HepG2 (cell line): Measurements from ENCODE around the gene CDK15. TPM values are rescaled to one million over a fixed set of nuclear protein-coding genes. Genes with fewer than 3 reads are reported as not detected.
A peak's percentile ranks its signal among the peaks of the same experiment; 100 is the strongest.

Experiments
- ATAC-seq: fragments of 200-7000 bp; cut with Tn5 transposase; 3 replicates; pipeline ENCODE4 v1.9.1; 2020; ENCODE audit warnings: mild to moderate bottlenecking, moderate library complexity
- BruUV-seq: library from RNA; stranded (reverse); fragments of 400-500 nt; replicated peaks from 2 replicates; lab custom pipeline; 2021; lab: Mats Ljungman, UMichigan
- CTCF ChIA-PET: fragments of 300-600 bp; formaldehyde crosslinking; extraction: SDS; loops from one replicate; lab custom pipeline; 2021; ENCODE audit warnings: low total read pairs, inconsistent platforms, low intra/inter-chr PET ratio; lab: Yijun Ruan, JAX
- POLR2A ChIA-PET: fragments of 350-600 bp; sonication (Branson Sonifier 250); formaldehyde crosslinking; loops from one replicate; lab custom pipeline; 2020; ENCODE audit warnings: antibody characterized with exemption, inconsistent platforms; lab: Yijun Ruan, JAX
- DNase-seq: peaks from one replicate; pipeline ENCODE4 v3.0.0-alpha.2; 2015; ENCODE audit warnings: low spot score
- FAIRE-seq: peaks from 3 replicates; lab custom pipeline; 2011; peaks lifted over from hg19 to GRCh38; lab: Jason Lieb, UNC
- H2AFZ ChIP-seq: one replicate; pipeline ENCODE4 v1.6.1; 2011; ENCODE audit warnings: low read length, inconsistent platforms
- H3K27ac ChIP-seq: fragments of 300-600 bp; 3 replicates; pipeline ENCODE4 v1.8.0; 2011; ENCODE audit warnings: mixed run types, mild to moderate bottlenecking, mixed read lengths, low read length, inconsistent platforms; ENCODE audit not compliant: insufficient read depth; ENCODE audit errors: extremely low read length
- H3K27me3 ChIP-seq, 2 experiments: fragments of 200-600 bp in 1 of 2; 2 replicates in 1 of 2; 3 replicates in 1 of 2; pipeline versions ENCODE4 v1.6.0 to v1.8.0; 2011; ENCODE audit warnings: low read length in 2 of 2, mild to moderate bottlenecking in 2 of 2, moderate library complexity in 2 of 2, inconsistent platforms in 1 of 2; ENCODE audit not compliant: insufficient read depth in 2 of 2, control insufficient read depth in 1 of 2
- H3K36me3 ChIP-seq, 2 experiments: fragments of 200-600 bp in 1 of 2; replicated peaks in 1 of 2; 2 replicates in 1 of 2; 3 replicates in 1 of 2; pipeline versions ENCODE4 v1.5.1 to v1.8.0; 2011; ENCODE audit warnings: low read length in 2 of 2, inconsistent platforms in 1 of 2; ENCODE audit not compliant: insufficient read depth in 2 of 2, control insufficient read depth in 1 of 2
- H3K4me1 ChIP-seq: 2 replicates; pipeline ENCODE4 v1.5.1; 2012; ENCODE audit warnings: low read length, inconsistent platforms; ENCODE audit not compliant: insufficient read depth
- H3K4me2 ChIP-seq: 2 replicates; pipeline ENCODE4 v1.6.0; 2011; ENCODE audit warnings: low read depth, low read length, inconsistent platforms
- H3K4me3 ChIP-seq, 3 experiments: fragments of 200-600 bp in 1 of 3; sonication (generic), shearing (Covaris generic) in 1 of 3; replicated peaks in 1 of 3; 2 replicates each; pipeline ENCODE4 v1.5.1; 2011 to 2016; ENCODE audit warnings: low read length in 3 of 3, inconsistent platforms in 2 of 3, low read depth in 2 of 3, mild to moderate bottlenecking in 2 of 3, control low read depth in 1 of 3, mixed read lengths in 1 of 3; ENCODE audit not compliant: insufficient read depth in 1 of 3
- H3K79me2 ChIP-seq: one replicate; pipeline ENCODE4 v1.6.1; 2011; ENCODE audit warnings: low read length, inconsistent platforms; ENCODE audit not compliant: insufficient read depth
- H3K9ac ChIP-seq: 2 replicates; pipeline ENCODE4 v1.6.0; 2011; ENCODE audit warnings: mild to moderate bottlenecking, low read depth, low read length, inconsistent platforms; ENCODE audit not compliant: insufficient read depth
- H3K9me3 ChIP-seq: 2 replicates; pipeline ENCODE4 v1.5.1; 2012; ENCODE audit warnings: mild to moderate bottlenecking, low read length
- H4K20me1 ChIP-seq: 2 replicates; pipeline ENCODE4 v1.6.0; 2011; ENCODE audit warnings: inconsistent platforms, mild to moderate bottlenecking, low read length, moderate library complexity; ENCODE audit not compliant: insufficient read depth
- GTF3A ChIP-seq: sonication (generic); formaldehyde crosslinking; conservative IDR thresholded peaks from 2 replicates; pipeline ENCODE4 v1.4.0; 2020; ENCODE audit warnings: mild to moderate bottlenecking, missing genetic modification reagents
- MTA3 ChIP-seq: sonication (generic); formaldehyde crosslinking; IDR thresholded peaks from 2 replicates; pipeline ENCODE4 v1.4.0; 2020; ENCODE audit warnings: missing genetic modification reagents
- MTF1 ChIP-seq: sonication (generic); formaldehyde crosslinking; IDR thresholded peaks from 2 replicates; pipeline ENCODE4 v1.5.0; 2020; ENCODE audit warnings: missing genetic modification reagents
- POLR2AphosphoS5 ChIP-seq: IDR thresholded peaks from 2 replicates; pipeline ENCODE4 v1.6.1; 2012; ENCODE audit warnings: low read depth, low read length
- SIX1 ChIP-seq: sonication (generic); formaldehyde crosslinking; IDR thresholded peaks from 2 replicates; pipeline ENCODE4 v1.4.0; 2020; ENCODE audit warnings: missing genetic modification reagents, borderline replicate concordance
- WIZ ChIP-seq: sonication (generic); formaldehyde crosslinking; IDR thresholded peaks from 2 replicates; pipeline ENCODE4 v1.5.1; 2020; ENCODE audit warnings: mild to moderate bottlenecking, missing genetic modification reagents
- ZNF12 ChIP-seq: sonication (generic); formaldehyde crosslinking; IDR thresholded peaks from 2 replicates; pipeline ENCODE4 v1.5.0; 2020; ENCODE audit warnings: missing genetic modification reagents
- ZNF615 ChIP-seq: sonication (generic); formaldehyde crosslinking; IDR thresholded peaks from 2 replicates; pipeline ENCODE4 v1.5.0; 2020; ENCODE audit warnings: mild to moderate bottlenecking, missing genetic modification reagents, borderline replicate concordance
- ZSCAN30 ChIP-seq: sonication (generic); formaldehyde crosslinking; IDR thresholded peaks from 2 replicates; pipeline ENCODE4 v1.5.0; 2020; ENCODE audit warnings: mild to moderate bottlenecking, missing genetic modification reagents
- WGBS: methylation state at CpG from one replicate; pipeline ENCODE4 v1.1.6; 2017; ENCODE audit warnings: low lambda C conversion rate; 5-methylcytosine and 5-hydroxymethylcytosine counted together
- in situ Hi-C: cut with HindIII; loops from 2 replicates; pipeline ENCODE4 v1.10.0; 2017; ENCODE audit warnings: low pct_unique_long_range_greater_than_20kb; ENCODE audit not compliant: extremely low pct_ligation_motif_present
- intact Hi-C: fragments of 100-400 bp; cut with micrococcal nuclease; formaldehyde crosslinking; loops from one replicate; pipeline ENCODE4 v1.10.0; 2022; ENCODE audit not compliant: unreplicated experiment
- polyA plus RNA-seq, 8 experiments: library from polyadenylated mRNA; depleted of rRNA in 3 of 8; stranded (reverse) in 7 of 8; unstranded in 1 of 8; fragments of >200 nt; fragmentation: Illumina TruSeq in 4 of 8; extraction: Trizol in 4 of 8; gene quantifications; 2 replicates each; pipeline versions ENCODE4 v1.2.1 to v1.2.3, GENCODE V29; 2011 to 2016; ENCODE audit warnings: low read depth in 4 of 8, missing spikeins in 1 of 8, mixed read lengths in 1 of 8; ENCODE audit not compliant: insufficient read depth in 1 of 8
- total RNA-seq, 5 experiments: library from RNA; depleted of rRNA; stranded (reverse); fragments of >200 nt; fragmentation: Illumina TruSeq; extraction: Trizol; gene quantifications; 2 replicates each; pipeline ENCODE4 v1.2.3, GENCODE V29; 2016; ENCODE audit warnings: low read depth in 1 of 5
- TF ChIP-seq, protein P1 (sequence below): sonication (generic); formaldehyde crosslinking; IDR thresholded peaks from 2 replicates; pipeline ENCODE4; 2020; ENCODE audit warnings: missing genetic modification reagents, mild to moderate bottlenecking, borderline replicate concordance

CDK15 gene
- total and polyA plus RNA-seq, 2 of the 13 experiments (the other 11 are each of a cell fraction or from before 2014, with no cell fraction given), result not detected

DNA sequence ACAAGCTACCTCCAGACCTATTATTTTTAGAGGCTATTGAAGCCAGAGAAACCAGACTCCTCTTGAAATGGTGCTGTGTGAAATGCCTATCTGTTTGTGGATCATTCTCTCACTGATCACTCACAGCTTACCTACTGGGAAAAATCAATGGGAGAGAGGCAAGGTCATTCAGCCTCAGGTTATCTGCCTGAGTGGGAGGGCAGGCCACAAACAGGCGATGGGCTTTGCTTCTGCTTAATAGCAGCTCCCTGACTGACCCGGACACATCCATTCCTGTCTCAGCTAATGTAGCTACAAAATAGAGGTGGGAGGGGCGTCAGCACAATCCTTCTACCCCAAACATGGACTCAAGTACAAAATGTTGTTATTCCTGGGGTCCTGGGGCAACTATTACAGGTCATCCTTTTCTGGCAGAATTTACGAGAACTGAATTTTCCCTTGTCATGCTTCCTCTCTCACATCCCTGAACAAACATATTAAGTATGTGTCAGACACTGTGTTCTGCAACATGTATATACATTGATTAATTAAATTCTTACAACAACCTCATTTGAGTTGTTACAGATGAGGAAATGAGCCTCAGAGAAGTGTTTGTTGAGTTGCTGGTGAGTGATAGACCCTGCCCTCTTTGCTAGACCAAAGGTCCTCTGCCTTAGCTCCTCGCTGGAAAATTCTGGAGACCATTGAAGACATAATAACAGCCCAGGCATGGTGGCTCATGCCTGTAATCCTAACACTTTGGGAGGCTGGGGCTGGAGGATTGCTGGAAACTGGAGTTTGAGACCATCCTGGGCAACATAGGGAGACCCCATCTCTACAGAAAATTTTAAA is 60.5 kb downstream of the CDK15 start (continued):
- no peak for TF ChIP-seq GTF3A
- TF ChIP-seq, protein P1, sequence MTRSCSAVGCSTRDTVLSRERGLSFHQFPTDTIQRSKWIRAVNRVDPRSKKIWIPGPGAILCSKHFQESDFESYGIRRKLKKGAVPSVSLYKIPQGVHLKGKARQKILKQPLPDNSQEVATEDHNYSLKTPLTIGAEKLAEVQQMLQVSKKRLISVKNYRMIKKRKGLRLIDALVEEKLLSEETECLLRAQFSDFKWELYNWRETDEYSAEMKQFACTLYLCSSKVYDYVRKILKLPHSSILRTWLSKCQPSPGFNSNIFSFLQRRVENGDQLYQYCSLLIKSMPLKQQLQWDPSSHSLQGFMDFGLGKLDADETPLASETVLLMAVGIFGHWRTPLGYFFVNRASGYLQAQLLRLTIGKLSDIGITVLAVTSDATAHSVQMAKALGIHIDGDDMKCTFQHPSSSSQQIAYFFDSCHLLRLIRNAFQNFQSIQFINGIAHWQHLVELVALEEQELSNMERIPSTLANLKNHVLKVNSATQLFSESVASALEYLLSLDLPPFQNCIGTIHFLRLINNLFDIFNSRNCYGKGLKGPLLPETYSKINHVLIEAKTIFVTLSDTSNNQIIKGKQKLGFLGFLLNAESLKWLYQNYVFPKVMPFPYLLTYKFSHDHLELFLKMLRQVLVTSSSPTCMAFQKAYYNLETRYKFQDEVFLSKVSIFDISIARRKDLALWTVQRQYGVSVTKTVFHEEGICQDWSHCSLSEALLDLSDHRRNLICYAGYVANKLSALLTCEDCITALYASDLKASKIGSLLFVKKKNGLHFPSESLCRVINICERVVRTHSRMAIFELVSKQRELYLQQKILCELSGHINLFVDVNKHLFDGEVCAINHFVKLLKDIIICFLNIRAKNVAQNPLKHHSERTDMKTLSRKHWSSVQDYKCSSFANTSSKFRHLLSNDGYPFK (CRISPR knock-in tag), result no peak
- TF ChIP-seq MTF1 (CRISPR knock-in tag), result no peak
- no peak for TF ChIP-seq ZSCAN30
- no peak for TF ChIP-seq POLR2AphosphoS5
- TF ChIP-seq, all 625 proteins: peak for 24

DNA sequence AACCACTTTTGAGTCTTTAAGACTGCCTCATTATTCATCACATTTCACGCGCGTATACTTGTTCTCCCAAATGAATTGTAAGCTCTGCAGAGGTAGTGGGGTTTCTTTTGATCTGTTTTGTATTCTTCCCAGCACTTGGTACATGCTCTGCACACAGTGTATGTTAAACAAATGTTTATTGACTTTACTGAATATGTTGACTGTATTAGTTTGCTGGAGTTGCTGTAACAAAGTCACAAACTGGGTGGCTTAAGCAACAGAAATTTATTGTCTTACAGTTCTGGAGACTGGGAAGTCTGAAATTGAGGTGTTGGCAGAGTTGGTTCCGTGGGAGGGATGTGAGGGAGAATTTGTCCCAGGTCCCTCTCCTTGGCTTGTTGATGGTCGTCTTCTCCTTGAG is 65.1 kb downstream of the CDK15 start:
- no TSS peak for BruUV-seq
- no peak for TF ChIP-seq MTA3 (CRISPR knock-in tag)
- no peak for TF ChIP-seq WIZ (CRISPR knock-in tag)
- peak; percentile 93 for TF ChIP-seq ZNF12 (CRISPR knock-in tag)
- no peak for TF ChIP-seq SIX1 (CRISPR knock-in tag)
- no peak for TF ChIP-seq ZNF615
- in situ Hi-C loops (no loop called here), intact Hi-C loops (no loop called here)
- POLR2A ChIA-PET, result no interaction called here
- Histone ChIP-seq H3K4me3 (no peak overlapping the region), H4K20me1 (no peaks in the 10 kb centered on the region), H3K9me3 (no peaks in the 10 kb centered on the region), H3K4me2 (no peak overlapping the region), H3K4me1 (peaks cover 11% of the 10 kb centered on the region), H3K36me3 (no peaks in the 10 kb centered on the region), H3K27me3 (no peaks in the 10 kb centered on the region; a peak in 1 of 5 replicates), H3K9ac (no peak overlapping the region), H2AFZ (no peak overlapping the region), H3K79me2 (no peaks in the 10 kb centered on the region), H3K27ac (no peak overlapping the region)
- WGBS, result 69% methylated on average over 5 of the region's 5 CpGs
- no peak for DNase-seq
- ATAC-seq, result no peak
- CTCF ChIA-PET, result no interaction called here
- FAIRE-seq, result no peak
